HepG2 (cell line): ENCODE results near the gene VDAC1.
"Not testable (repeated sequence)": the region's sequence is repeated elsewhere in the genome, so short reads cannot be mapped to it uniquely, and the experiment has no call there.

Source experiments
- ARHGAP35 ChIP-seq: sonication (generic); formaldehyde crosslinking; IDR thresholded peaks from 2 replicates; pipeline ENCODE4 v1.9.0; 2022; ENCODE audit warnings: mild to moderate bottlenecking, inconsistent platforms, moderate library complexity, missing genetic modification reagents, borderline replicate concordance
- JUN ChIP-seq: sonication (generic); formaldehyde crosslinking; IDR thresholded peaks from 2 replicates; pipeline ENCODE4 v1.4.0; 2020; ENCODE audit warnings: mild to moderate bottlenecking, missing genetic modification reagents
- NFE2L1 ChIP-seq: sonication (generic); formaldehyde crosslinking; IDR thresholded peaks from 2 replicates; pipeline ENCODE4 v1.4.0; 2020; ENCODE audit warnings: missing genetic modification reagents, mild to moderate bottlenecking, borderline replicate concordance
- NR2C2 ChIP-seq: sonication (generic); formaldehyde crosslinking; IDR thresholded peaks from 2 replicates; pipeline ENCODE4 v1.4.0; 2020; ENCODE audit warnings: missing genetic modification reagents, mild to moderate bottlenecking, moderate library complexity, borderline replicate concordance
- SP2 ChIP-seq: sonication (generic); formaldehyde crosslinking; IDR thresholded peaks from 2 replicates; pipeline ENCODE4 v1.5.1; 2020; ENCODE audit warnings: mild to moderate bottlenecking, missing genetic modification reagents
- THAP9 ChIP-seq: sonication (generic); formaldehyde crosslinking; IDR thresholded peaks from 2 replicates; pipeline ENCODE4; 2020; ENCODE audit warnings: missing genetic modification reagents, mild to moderate bottlenecking, borderline replicate concordance
- TP53 ChIP-seq: sonication (generic); formaldehyde crosslinking; conservative IDR thresholded peaks from 2 replicates; pipeline ENCODE4 v1.4.0; 2020; ENCODE audit warnings: missing genetic modification reagents
- U2AF1 ChIP-seq: fragments of 200-400 bp; formaldehyde crosslinking; optimal IDR thresholded peaks from 2 replicates; pipeline ENCODE3; 2017; ENCODE audit warnings: mild to moderate bottlenecking, low read depth, low read length
- ZNF292 ChIP-seq: sonication (generic); formaldehyde crosslinking; IDR thresholded peaks from 2 replicates; pipeline ENCODE4 v1.8.1; 2022; ENCODE audit warnings: mild to moderate bottlenecking, low read depth, missing genetic modification reagents, borderline replicate concordance
- ZNF503 ChIP-seq: sonication (generic); formaldehyde crosslinking; IDR thresholded peaks from 2 replicates; pipeline ENCODE4 v1.4.0; 2020; ENCODE audit warnings: missing genetic modification reagents
- ZNF558 ChIP-seq: sonication (generic); formaldehyde crosslinking; IDR thresholded peaks from 2 replicates; pipeline ENCODE4 v1.9.0; 2022; ENCODE audit warnings: mild to moderate bottlenecking, missing genetic modification reagents, borderline replicate concordance
- ZNF850 ChIP-seq: sonication (generic); formaldehyde crosslinking; conservative IDR thresholded peaks from 2 replicates; pipeline ENCODE4 v1.9.0; 2021; ENCODE audit warnings: mild to moderate bottlenecking, missing genetic modification reagents
- TF ChIP-seq, protein P1 (sequence below): sonication (generic); formaldehyde crosslinking; IDR thresholded peaks from 2 replicates; pipeline ENCODE4 v1.5.0; 2020; ENCODE audit warnings: mild to moderate bottlenecking, missing genetic modification reagents, moderate library complexity

DNA sequence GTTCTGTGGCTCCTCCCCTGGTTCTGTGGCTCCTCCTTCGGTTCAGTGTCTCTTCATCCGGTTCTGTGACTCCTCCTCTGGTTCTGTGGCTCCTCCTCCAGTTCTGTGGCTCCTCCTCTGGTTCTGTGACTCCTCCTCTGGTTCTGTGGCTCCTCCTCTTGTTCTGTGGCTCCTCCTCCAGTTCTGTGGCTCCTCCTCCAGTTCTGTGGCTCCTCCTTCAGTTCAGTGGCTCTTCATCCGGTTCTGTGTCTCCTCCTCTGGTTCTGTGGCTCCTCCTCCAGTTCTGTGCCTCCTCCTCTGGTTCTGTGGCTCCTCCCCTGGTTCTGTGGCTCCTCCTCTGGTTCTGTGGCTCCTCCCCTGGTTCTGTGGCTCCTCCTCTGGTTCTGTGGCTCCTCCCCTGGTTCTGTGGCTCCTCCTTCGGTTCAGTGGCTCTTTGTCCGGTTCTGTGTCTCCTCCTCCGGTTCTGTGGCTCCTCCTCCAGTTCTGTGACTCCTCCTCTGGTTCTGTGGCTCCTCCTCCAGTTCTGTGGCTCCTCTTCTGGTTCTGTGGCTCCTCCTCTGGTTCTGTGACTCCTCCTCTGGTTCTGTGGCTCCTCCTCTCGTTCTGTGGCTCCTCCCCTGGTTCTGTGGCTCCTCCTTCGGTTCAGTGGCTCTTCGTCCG lies 68.7 kb downstream of the VDAC1 start:
- not testable (repeated sequence) for TF ChIP-seq JUN; ARHGAP35 (CRISPR knock-in tag); U2AF1; ZNF503 (CRISPR knock-in tag); NFE2L1 (CRISPR knock-in tag); THAP9 (CRISPR knock-in tag); TP53 (CRISPR knock-in tag); NR2C2; ZNF558 (CRISPR knock-in tag); ZNF292; SP2 (CRISPR knock-in tag); ZNF850
- TF ChIP-seq, protein P1, sequence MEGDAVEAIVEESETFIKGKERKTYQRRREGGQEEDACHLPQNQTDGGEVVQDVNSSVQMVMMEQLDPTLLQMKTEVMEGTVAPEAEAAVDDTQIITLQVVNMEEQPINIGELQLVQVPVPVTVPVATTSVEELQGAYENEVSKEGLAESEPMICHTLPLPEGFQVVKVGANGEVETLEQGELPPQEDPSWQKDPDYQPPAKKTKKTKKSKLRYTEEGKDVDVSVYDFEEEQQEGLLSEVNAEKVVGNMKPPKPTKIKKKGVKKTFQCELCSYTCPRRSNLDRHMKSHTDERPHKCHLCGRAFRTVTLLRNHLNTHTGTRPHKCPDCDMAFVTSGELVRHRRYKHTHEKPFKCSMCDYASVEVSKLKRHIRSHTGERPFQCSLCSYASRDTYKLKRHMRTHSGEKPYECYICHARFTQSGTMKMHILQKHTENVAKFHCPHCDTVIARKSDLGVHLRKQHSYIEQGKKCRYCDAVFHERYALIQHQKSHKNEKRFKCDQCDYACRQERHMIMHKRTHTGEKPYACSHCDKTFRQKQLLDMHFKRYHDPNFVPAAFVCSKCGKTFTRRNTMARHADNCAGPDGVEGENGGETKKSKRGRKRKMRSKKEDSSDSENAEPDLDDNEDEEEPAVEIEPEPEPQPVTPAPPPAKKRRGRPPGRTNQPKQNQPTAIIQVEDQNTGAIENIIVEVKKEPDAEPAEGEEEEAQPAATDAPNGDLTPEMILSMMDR (CRISPR knock-in tag), result not testable (repeated sequence)
